22Rv1 (cell line): ENCODE measurements around the gene WDSUB1.

Experiments
- CTCF ChIP-seq: fragments of 450-650 bp; IDR thresholded peaks from 2 replicates; pipeline ENCODE4 v1.5.1; 2017; ENCODE audit warnings: mild to moderate bottlenecking
- ZFX ChIP-seq: fragments of 450-650 bp; IDR thresholded peaks from 2 replicates; pipeline ENCODE4 v1.6.1; 2017; ENCODE audit warnings: antibody characterized with exemption, borderline replicate concordance

- no peak for TF ChIP-seq CTCF
- no peak for TF ChIP-seq ZFX
Measured at GRCh38 chr2:159195697-159196096, 90.8 kb downstream of the WDSUB1 start.
